Stimulated activated naive CD8-positive, alpha-beta T cell treated with anti-CD3 and anti-CD28 coated beads, Interleukin-15, amount 100 ng/mL, for 72 hours (primary cell): ENCODE measurements around the gene LRRC51.

ENCODE experiments used
- ATAC-seq: fragments of 150-1000 bp; cut with Tn5 transposase; 2 replicates; pipeline ENCODE4 v1.10.0; 2021; ENCODE audit warnings: mild to moderate bottlenecking, moderate library complexity
- DNase-seq, 2 donors: peaks; one replicate each; pipeline ENCODE4 v3.0.0; 2021 to 2022
- H3K27ac Mint-ChIP-seq, 2 donors: one replicate each; pipeline ENCODE4 v1.8.0; 2022; ENCODE audit warnings: mild to moderate bottlenecking in 2 of 2, mixed read lengths in 2 of 2, moderate library complexity in 2 of 2
- H3K27me3 Mint-ChIP-seq: one replicate; pipeline ENCODE4 v1.8.0; 2022; ENCODE audit warnings: mixed read lengths
- H3K4me1 Mint-ChIP-seq: one replicate; pipeline ENCODE4 v1.8.0; 2022; ENCODE audit warnings: mild to moderate bottlenecking, mixed read lengths
- H3K4me3 Mint-ChIP-seq, 2 donors: one replicate each; pipeline ENCODE4 v1.8.0; 2022; ENCODE audit warnings: mild to moderate bottlenecking in 2 of 2, mixed read lengths in 2 of 2, moderate library complexity in 1 of 2
- H3K9me3 Mint-ChIP-seq, 2 donors: one replicate each; pipeline ENCODE4 v1.8.0; 2022; ENCODE audit warnings: mixed read lengths in 2 of 2

The LRRC51 gene, protein sequence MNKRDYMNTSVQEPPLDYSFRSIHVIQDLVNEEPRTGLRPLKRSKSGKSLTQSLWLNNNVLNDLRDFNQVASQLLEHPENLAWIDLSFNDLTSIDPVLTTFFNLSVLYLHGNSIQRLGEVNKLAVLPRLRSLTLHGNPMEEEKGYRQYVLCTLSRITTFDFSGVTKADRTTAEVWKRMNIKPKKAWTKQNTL

DNA sequence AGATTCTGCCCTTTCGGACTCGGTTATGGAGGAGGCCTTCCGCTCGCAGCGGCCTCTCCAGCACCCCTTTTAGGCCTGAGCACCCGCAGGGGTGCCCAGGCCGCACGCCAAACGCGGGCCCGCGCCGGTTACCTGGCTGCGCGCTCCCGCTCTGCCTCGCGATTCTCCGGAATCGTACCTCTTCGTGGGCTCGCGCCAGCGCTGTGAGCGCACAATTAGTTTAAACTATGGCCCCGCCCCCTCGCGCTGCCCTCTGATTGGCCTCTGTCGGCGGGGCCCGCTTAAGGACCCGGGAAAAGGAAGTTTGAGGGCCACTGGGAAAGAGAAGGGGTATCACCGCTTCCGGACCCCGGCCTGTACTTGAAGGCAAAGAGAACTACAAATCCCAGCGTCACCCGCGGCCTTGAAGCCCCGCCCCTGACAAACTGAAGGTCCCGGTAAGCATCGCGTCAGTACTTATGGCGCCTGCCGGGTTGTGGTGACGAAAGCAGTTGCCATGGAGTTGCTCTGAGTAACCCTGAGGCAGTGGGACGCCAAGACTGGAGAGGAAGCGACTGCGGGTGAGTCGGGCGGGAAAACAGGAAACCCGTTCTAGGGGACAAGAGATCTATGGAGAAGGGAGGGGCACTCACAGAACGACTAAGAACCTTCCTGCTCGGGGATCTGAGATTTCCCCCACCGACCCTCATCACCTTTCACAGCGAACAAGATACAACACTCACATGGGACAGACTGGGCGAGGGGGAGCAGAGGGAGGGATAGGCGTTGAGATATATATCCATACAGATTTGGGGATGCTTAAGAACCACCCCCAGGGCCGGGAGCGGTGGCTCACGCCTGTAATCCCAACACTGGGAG, at the start of gene LRRC51, which contains the start of gene NUMA1:
TSS of gene LRRC51 (plus strand) at position 525 of the 858 bp plus-strand sequence. CDS start 8,234 bp downstream, outside the sequence.
TSS of gene NUMA1 (minus strand) at position 217 of the 858 bp plus-strand sequence. CDS start 44,599 bp downstream, outside the sequence.
- peak within 1 kb of the TSS; percentile 98 to 100 for H3K27ac Mint-ChIP-seq
- H3K9me3 Mint-ChIP-seq = no peaks in the 10 kb centered on the region
- no peaks in the 10 kb centered on the region for H3K27me3 Mint-ChIP-seq
- H3K4me1 Mint-ChIP-seq = peaks cover 56% of the 10 kb centered on the region
- H3K4me3 Mint-ChIP-seq = peak within 1 kb of the TSS; percentile 96 to 100
- peak; percentile 97 to 99 for DNase-seq
- peak; percentile 96 for ATAC-seq

DNA sequence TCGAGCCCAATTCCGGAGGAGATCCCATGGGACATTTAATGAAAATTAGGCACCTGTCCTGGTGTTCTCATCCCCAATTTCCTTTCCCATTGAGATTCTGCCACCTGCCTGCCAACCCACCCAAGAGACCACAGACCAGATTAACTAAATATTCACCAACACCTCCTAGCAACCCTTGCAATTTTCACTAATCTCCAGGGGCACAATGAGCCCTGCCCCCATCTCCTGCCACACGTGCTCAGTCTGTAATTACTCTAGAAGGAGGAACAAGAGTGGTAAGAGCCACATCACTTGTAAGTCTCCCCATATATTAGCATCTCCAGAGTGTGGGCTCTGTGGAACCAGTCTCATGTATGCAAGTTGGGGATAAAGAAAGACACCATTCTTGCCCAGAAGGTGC, 44.0 kb upstream of the LRRC51 start:
- H3K4me3 Mint-ChIP-seq = peak overlapping the region in 1 of 2 donors; percentile 65
- H3K9me3 Mint-ChIP-seq = no peaks in the 10 kb centered on the region
- peaks cover 25% of the 10 kb centered on the region for H3K4me1 Mint-ChIP-seq
- ATAC-seq (no peak), DNase-seq (no peak)
- peak overlapping the region in 1 of 2 donors; percentile 74 for H3K27ac Mint-ChIP-seq
- no peaks in the 10 kb centered on the region for H3K27me3 Mint-ChIP-seq

DNA sequence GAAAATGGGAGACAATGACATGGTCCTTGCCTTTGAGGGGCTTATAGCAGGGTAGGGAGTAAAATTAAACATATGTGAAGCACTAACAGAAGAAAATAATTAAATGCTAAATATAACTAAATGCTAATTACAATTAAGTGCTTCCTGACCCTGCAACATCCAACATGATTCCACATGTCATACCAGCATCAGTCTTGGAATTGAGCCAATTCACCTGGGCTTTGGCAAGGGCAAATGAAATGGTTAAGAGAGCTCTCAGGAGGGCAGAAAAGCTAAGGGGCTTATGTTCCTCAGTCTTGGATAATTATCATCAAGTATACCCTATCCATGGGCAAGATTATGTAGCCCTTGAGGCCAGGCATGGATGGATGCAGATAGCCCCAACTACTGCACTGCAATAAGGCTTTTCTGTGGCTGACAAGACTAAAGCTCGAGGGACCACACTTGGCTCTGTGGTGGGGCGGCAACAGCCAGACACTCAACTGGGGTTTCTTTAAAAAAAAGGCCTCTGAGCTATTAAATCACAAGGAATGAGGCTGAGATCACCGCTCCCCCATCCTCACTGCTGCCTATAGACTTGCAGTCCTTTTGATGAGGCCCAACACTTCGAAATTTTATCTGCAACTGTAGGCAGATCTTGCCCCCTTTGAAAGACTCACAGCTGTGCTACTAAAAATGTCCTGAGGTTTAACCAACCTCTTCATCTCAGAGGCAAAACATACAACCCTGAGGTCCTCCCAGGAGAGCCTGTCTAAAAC, 42.9 kb upstream of the LRRC51 start:
- Mint-ChIP-seq H3K27me3 (no peaks in the 10 kb centered on the region), H3K4me1 (peaks cover 36% of the 10 kb centered on the region), H3K27ac (peak overlapping the region; percentile 14 to 20), H3K9me3 (no peaks in the 10 kb centered on the region), H3K4me3 (no peak overlapping the region)
- no peak for ATAC-seq
- DNase-seq = no peak

DNA sequence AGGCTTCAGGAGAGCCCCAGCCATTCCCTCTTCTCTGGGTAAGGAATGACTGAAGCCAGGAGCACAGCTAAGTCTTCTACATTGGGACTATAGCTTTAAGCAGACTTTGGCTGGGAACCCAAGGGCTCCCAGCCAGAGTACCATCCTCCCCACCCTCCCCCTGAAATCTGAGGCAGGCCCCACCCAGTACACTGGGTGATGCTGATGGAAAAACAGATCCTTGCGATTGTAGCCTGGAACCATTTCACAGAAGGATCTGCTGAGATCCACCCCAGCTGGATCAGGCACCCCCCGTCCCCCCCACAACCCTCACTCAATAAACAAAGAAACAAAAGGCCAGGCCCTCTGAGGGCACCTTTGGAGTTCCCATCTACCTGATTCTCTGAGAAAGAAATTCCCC, 42.2 kb upstream of the LRRC51 start:
- H3K4me3 Mint-ChIP-seq = no peak overlapping the region
- DNase-seq (no peak), ATAC-seq (no peak)
- H3K4me1 Mint-ChIP-seq = peaks cover 38% of the 10 kb centered on the region
- no peaks in the 10 kb centered on the region for H3K9me3 Mint-ChIP-seq
- H3K27ac Mint-ChIP-seq = peak overlapping the region in 1 of 2 donors; percentile 75
- H3K27me3 Mint-ChIP-seq = no peaks in the 10 kb centered on the region

DNA sequence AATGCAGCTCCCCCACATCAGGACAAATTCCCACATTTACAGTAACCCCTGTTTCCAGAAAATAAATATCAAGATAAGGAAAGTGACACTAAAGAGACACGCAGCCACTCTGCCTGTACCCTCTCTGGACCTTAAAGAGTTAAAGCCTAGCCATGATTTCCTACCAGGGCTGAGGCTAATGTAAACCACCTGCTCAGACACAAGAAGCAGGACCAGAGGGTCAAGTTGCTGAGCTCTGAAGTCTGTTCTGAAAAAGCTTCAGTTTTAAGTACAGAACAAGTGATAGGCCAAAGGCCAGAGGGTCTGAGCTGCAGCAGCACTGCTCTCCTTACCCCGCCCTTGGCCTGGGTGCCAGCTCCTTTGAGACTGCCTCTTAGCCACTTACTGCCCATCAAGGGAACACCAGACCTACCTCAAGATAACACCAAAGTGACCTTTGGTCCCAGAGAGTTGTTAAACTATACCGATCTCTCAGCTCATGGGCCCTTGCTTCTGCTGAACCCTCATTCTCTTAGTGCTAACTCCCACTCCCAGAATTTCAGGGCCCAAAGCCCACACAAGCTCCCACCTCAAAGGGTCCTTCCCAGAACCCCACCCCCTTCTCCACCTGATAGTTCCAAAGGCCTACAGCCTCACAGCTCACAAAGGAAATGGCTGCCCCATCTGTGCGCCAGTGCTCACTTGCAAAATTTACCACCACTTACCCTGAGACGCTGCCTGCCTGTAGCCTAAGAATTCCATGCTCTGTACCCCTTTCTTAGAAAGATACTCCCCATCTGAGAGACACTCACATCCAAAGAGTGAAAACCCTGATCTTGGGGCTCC, 41.4 kb upstream of the LRRC51 start:
- Mint-ChIP-seq H3K4me1 (peaks cover 44% of the 10 kb centered on the region), H3K9me3 (no peaks in the 10 kb centered on the region), H3K27ac (no peak overlapping the region), H3K4me3 (no peak overlapping the region), H3K27me3 (no peaks in the 10 kb centered on the region)
- ATAC-seq (no peak), DNase-seq (no peak)

DNA sequence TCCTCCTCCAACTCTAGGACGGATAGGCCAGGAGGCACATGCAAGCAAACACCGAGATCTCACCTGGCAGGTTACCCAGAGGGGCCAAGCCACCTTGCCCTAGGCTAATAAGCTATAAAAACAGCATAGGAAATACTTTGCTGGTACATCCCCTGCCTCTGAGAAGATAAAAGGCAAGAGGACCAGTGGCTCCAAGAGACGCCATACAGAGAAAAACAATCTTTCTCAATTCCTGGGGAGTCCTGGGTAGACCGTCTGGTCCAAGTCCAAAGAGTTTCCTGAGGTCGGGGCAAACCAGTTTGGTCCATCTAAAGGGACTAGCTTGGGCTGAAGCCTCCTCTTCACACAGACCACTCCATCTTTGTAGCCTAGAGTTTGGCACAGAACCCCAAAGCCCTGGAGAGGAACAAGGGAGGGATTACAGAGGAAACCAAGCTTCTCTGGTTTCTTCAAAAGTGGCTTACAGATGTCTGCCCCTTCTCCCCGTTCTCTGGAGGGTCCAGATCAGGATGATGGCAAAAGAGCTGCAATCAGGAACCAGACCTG, 40.7 kb upstream of the LRRC51 start:
- no peaks in the 10 kb centered on the region for H3K27me3 Mint-ChIP-seq
- no peak for DNase-seq
- no peak overlapping the region for H3K4me3 Mint-ChIP-seq
- peak; percentile 1 for ATAC-seq
- no peak overlapping the region for H3K27ac Mint-ChIP-seq
- H3K9me3 Mint-ChIP-seq = no peaks in the 10 kb centered on the region
- peaks cover 46% of the 10 kb centered on the region for H3K4me1 Mint-ChIP-seq

DNA sequence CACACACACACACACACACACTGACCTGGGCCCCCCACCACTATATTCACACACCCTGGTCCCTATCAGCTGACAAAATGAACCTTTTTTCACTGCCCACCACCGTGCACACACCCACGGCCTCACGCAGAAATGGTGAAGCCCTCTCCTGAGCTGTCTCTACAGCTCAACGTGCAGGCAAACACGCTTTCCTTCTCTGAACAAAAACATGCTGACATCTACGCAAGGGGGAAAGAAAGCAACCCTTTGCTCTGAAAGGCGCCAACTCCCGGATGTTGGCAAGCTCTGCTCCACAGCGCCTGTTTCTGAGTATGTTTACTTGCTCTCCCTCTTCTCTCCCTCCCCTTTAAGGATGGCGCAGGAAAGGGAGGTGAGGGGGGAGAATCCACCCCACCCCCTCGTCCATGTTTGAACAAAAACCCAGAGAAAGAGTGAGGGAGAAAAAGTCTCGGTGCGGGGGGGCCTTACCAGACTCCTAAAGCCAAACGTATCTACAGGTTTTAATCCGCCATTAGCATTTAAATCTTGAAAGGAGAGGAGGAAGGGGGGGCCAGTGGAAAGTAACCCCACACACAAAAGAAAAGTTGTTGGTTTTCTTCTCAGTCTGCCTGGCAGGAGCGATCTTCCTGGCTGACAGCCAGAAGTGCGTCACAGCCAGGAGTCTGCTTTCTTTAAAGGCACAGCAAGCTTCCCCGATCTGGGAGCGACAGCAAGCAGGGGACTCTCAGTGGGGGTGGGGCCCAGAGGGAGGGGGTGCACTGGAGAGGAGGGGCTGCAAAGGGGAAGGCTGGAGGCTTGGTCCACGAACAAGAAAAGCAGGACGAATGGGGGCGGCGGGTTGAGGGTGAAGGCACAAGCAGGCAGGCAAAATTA, 39.9 kb upstream of the LRRC51 start:
- H3K27me3 Mint-ChIP-seq = no peaks in the 10 kb centered on the region
- H3K4me1 Mint-ChIP-seq = peaks cover 45% of the 10 kb centered on the region
- no peaks in the 10 kb centered on the region for H3K9me3 Mint-ChIP-seq
- H3K27ac Mint-ChIP-seq = no peak overlapping the region
- ATAC-seq (peak; percentile 79), DNase-seq (peak; percentile 55 to 62)
- no peak overlapping the region for H3K4me3 Mint-ChIP-seq

DNA sequence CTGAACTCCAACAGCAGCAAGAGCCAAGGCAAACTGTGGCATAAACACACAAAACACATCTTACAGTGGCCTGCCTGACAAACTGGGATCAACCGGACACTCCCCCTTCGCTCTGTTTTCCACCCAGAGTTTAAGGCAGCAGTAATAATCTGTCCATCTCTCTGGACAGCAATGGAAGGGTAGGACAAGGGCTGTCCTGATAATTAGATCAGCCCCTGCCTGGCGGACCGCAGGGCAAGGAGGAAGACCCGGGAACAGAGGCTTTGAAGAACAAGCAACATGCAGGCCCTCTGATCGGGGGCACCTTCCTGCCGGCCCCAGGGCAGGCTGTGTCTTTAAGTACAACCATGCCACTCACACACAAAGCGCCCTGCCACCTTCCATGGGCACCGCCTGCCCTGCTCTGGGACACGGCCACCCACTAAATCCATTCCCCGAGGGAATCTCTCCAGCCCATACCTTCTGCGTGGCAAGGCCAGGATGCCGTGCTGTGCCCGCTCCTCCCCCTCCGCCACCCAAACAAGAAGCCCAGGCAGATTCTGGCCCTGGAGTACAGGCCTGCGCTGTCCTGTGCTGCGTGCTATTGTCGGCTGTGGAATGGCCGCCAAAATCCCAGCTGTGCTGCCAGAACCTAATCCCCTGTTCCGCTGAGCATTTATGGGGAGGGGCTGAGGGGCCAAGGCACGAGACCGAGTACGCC, 39.1 kb upstream of the LRRC51 start:
- Mint-ChIP-seq H3K4me3 (no peak overlapping the region), H3K27me3 (no peaks in the 10 kb centered on the region)

DNA sequence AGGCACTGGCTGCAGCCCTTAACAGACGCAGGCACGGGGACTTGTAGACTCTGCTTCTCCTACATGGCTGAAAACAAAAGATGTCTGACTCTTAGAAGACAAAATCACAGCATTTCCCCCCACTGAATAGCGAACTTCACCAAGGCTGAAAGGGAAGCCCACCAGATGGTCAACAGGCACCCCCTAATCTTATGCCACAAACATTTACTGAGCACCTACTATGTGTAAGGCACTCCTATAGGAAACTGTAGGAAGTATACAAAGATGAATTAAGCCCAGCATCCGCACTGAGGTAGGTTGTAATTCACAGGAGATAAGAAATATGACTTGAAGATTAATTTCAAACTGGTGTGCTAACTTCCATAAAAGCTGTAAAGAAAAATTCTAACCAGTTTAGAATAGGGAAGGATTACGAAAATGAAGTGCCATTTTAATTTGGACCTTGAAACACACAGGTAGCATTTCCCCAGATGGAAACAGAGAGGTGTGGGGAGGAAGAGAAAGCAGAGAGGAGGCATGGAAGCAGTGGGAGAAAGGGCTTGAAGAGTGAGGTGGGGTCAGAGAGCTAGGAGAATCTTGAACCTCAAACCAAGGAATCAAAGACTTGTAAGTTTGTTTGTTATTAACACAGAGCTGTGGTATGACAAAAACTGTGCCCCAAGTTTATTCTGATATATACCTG, 38.4 kb upstream of the LRRC51 start:
- Mint-ChIP-seq H3K27ac (peak overlapping the region in 1 of 2 donors; percentile 8), H3K27me3 (no peaks in the 10 kb centered on the region), H3K4me3 (no peak overlapping the region), H3K4me1 (peaks cover 32% of the 10 kb centered on the region), H3K9me3 (no peaks in the 10 kb centered on the region)
- ATAC-seq = peak; percentile 2
- DNase-seq = no peak

More for the DNA sequence above, 39.1 kb upstream of the LRRC51 start:
- no peak overlapping the region for H3K27ac Mint-ChIP-seq
- ATAC-seq (peak; percentile 65), DNase-seq (peak; percentile 41 to 48)
- no peaks in the 10 kb centered on the region for H3K9me3 Mint-ChIP-seq
- peaks cover 39% of the 10 kb centered on the region for H3K4me1 Mint-ChIP-seq

DNA sequence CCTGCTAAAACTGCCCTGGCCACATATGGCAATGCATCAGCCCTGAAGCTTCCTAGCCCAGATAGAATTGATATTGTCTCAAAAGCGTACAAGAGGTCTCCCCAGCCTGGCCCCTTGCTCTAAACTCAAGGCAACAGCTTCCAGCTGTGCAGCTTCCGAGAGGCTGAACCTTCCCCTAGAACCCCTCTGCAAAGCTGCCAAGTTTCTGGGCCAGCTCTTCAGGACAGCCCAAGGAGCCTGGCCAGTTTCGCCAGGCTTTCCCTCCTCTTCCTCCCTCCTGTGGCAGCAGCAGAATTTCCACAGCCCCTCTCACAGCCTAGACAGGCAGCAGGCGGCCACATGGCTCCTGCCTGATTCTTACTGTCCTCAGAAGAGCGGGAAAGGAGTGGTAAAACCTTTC, 34.8 kb upstream of the LRRC51 start:
- H3K27me3 Mint-ChIP-seq = no peaks in the 10 kb centered on the region
- peak overlapping the region in 1 of 2 donors; percentile 12 for H3K27ac Mint-ChIP-seq
- H3K4me1 Mint-ChIP-seq = peaks cover 31% of the 10 kb centered on the region
- no peak for ATAC-seq
- DNase-seq = no peak
- H3K4me3 Mint-ChIP-seq = no peak overlapping the region
- H3K9me3 Mint-ChIP-seq = no peaks in the 10 kb centered on the region

DNA sequence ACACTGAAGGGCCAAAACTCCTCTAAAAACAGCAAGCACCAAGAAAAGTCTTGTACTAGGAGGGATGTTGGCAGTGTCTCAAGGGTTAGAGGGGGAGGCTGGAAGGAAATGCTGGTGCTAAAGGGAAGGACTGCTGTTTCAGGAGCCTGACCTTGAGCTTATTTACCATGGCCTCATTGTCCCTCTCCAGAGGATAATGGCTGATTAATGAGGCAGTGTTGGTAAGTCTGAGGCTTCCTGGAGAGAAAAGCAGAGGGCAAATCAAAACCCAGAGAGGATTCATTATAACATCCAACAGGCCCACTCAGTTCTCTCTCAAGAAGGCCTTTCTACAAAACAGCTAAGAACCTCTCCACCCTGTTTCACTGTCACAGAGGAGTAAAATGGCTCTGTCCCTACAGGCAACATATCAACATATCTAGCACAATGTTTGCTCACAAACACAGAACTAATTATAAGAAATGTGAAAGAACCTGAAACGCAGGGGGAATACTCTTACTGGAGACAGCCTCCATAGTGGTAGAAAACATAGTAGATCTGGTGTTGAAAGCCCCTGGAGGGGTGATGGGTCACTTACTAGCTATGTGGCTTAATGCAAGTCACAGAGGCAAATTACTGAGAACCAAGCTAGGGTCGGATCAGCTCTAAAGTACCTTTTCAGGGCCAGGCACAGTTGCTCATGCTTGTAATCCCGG, 31.7 kb upstream of the LRRC51 start:
- no peak overlapping the region for H3K4me3 Mint-ChIP-seq
- H3K27ac Mint-ChIP-seq = no peak overlapping the region
- peaks cover 8% of the 10 kb centered on the region for H3K4me1 Mint-ChIP-seq
- DNase-seq (no peak), ATAC-seq (no peak)
- no peaks in the 10 kb centered on the region for H3K27me3 Mint-ChIP-seq
- H3K9me3 Mint-ChIP-seq = no peaks in the 10 kb centered on the region

DNA sequence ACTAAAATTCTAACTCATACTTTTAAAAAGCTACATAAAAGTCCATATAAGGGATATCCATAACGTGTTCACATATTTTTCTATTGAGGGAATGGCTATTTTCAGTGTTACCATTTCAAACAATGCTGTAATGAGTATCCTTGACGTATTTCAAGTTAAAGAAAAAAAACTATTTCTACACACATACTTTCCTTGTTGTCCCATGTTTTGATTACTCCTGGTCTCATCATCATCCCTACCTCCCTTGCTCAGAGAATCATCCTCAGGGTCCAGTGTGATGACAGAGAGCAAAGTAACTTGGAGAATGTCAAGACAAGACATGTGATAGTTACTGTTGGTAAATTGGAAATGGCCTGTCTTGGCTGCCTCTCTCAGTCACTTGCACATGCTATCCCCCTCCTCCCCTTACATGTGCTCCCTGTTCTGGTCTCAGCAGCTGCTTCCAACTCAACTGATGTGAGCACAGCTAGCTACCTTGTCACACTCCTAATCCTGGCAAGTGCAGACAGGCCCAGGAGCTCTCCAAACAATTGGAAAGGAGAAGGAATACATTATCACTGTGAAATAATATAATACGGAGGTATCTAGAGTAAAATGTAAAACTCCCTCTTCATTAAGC, 22.1 kb upstream of the LRRC51 start:
- no peak for DNase-seq
- Mint-ChIP-seq H3K4me3 (no peak overlapping the region), H3K9me3 (no peaks in the 10 kb centered on the region), H3K27me3 (no peaks in the 10 kb centered on the region), H3K27ac (peak overlapping the region; percentile 33 to 81), H3K4me1 (no peaks in the 10 kb centered on the region)
- no peak for ATAC-seq
